Prostate gland (tissue), 2 donors: Measurements from ENCODE around the gene TRIM22. TPM values are rescaled to one million over a fixed set of nuclear protein-coding genes. Genes with fewer than 3 reads are reported as not detected.

Experiments used
- DNase-seq: peaks from one replicate; pipeline ENCODE4 v3.0.0-alpha.2; 2019; ENCODE audit warnings: low spot score
- H3K27ac ChIP-seq, 2 donors: fragments of 200-600 bp; sonication (generic); 2 replicates each; pipeline ENCODE4 v1.5.1; 2017 to 2019
- H3K27me3 ChIP-seq: fragments of 200-600 bp; sonication (generic); replicated peaks from 2 replicates; pipeline ENCODE4 v1.5.1; 2019; ENCODE audit not compliant: insufficient read depth
- H3K36me3 ChIP-seq, 2 donors: fragments of 200-600 bp; sonication (generic); 1 replicate in 1 of 2; 2 replicates in 1 of 2; pipeline versions ENCODE4 v1.5.1 to v1.8.1; 2017 to 2019
- H3K4me1 ChIP-seq: fragments of 200-600 bp; sonication (generic); replicated peaks from 2 replicates; pipeline ENCODE4 v1.5.1; 2019
- H3K4me3 ChIP-seq, 2 donors: fragments of 200-600 bp; sonication (generic); 2 replicates each; pipeline ENCODE4 v1.5.1; 2017 to 2019
- H3K9me3 ChIP-seq: fragments of 200-600 bp; sonication (generic); 2 replicates; pipeline ENCODE4 v1.5.1; 2017
- CTCF ChIP-seq, 4 experiments: fragments of 200-600 bp in 2 of 4; fragments of 450-650 bp in 2 of 4; sonication (generic) in 2 of 4; IDR thresholded peaks; 1 replicate in 3 of 4; 2 replicates in 1 of 4; pipeline ENCODE4 v1.5.1; 2016 to 2019; ENCODE audit warnings: antibody characterized with exemption in 4 of 4, mild to moderate bottlenecking in 2 of 4, moderate library complexity in 2 of 4
- POLR2A ChIP-seq: fragments of 450-650 bp; IDR thresholded peaks from one replicate; pipeline ENCODE4 v1.6.1; 2016; ENCODE audit warnings: antibody characterized with exemption, mild to moderate bottlenecking
- POLR2AphosphoS5 ChIP-seq: sonication (generic); formaldehyde crosslinking; IDR thresholded peaks from one replicate; pipeline ENCODE4 v1.6.1; 2017; ENCODE audit warnings: antibody characterized with exemption
- WGBS: methylation state at CpG from one replicate; pipeline ENCODE4 v1.1.5; 2018; 5-methylcytosine and 5-hydroxymethylcytosine counted together
- intact Hi-C: fragments of 100-400 bp; cut with DNase I; formaldehyde crosslinking; loops from one replicate; pipeline ENCODE4 v1.14.2; 2022
- total RNA-seq, 2 donors: library from RNA; depleted of rRNA; stranded (reverse); fragments of >200 nt; gene quantifications; one replicate each; pipeline ENCODE4 v1.1.0, GENCODE V29; 2016

TRIM22 gene
- total RNA-seq, 2 donors from 2014 or later, result 32.8 to 47.4 TPM

GRCh38 chr11:5695580-5695979, 6.0 kb downstream of the TRIM22 start:
- 73% methylated on average over 1 of the region's 1 CpG for WGBS
- intact Hi-C loops, result no loop called here
- TF ChIP-seq CTCF (IDR thresholded peaks at IDR 0.05) (no peak), POLR2A (no peak), POLR2AphosphoS5 (no peak)

GRCh38 chr11:5696210-5696609, 6.6 kb downstream of the TRIM22 start:
- no peak overlapping the region for H3K4me3 ChIP-seq
- no peaks in the 10 kb centered on the region for H3K36me3 ChIP-seq
- no peak overlapping the region for H3K27ac ChIP-seq
- WGBS, result 80% methylated on average over 2 of the region's 2 CpGs
- no peaks in the 10 kb centered on the region for H3K27me3 ChIP-seq
- no peaks in the 10 kb centered on the region for H3K4me1 ChIP-seq
- TF ChIP-seq POLR2AphosphoS5, result no peak
- TF ChIP-seq POLR2A, result no peak
- TF ChIP-seq CTCF (IDR thresholded peaks at IDR 0.05), result no peak
- no peaks in the 10 kb centered on the region for H3K9me3 ChIP-seq
- no peak for DNase-seq
- intact Hi-C loops, result no loop called here

More at GRCh38 chr11:5695580-5695979, 6.0 kb downstream of the TRIM22 start:
- no peak overlapping the region for H3K4me3 ChIP-seq
- no peaks in the 10 kb centered on the region for H3K27me3 ChIP-seq
- no peak overlapping the region for H3K27ac ChIP-seq
- H3K36me3 ChIP-seq, result no peaks in the 10 kb centered on the region
- no peaks in the 10 kb centered on the region for H3K9me3 ChIP-seq
- no peaks in the 10 kb centered on the region for H3K4me1 ChIP-seq
- no peak for DNase-seq

GRCh38 chr11:5698281-5698680, 8.7 kb downstream of the TRIM22 start:
- no peaks in the 10 kb centered on the region for H3K36me3 ChIP-seq
- intact Hi-C loops, result no loop called here

GRCh38 chr11:5700421-5701054, 10.9 kb downstream of the TRIM22 start:
- no peaks in the 10 kb centered on the region for H3K4me1 ChIP-seq
- TF ChIP-seq POLR2AphosphoS5 (no peak), POLR2A (no peak), CTCF (IDR thresholded peaks at IDR 0.05) (no peak)

More at GRCh38 chr11:5698281-5698680, 8.7 kb downstream of the TRIM22 start:
- no peak for DNase-seq
- Histone ChIP-seq H3K4me1 (no peaks in the 10 kb centered on the region), H3K9me3 (no peaks in the 10 kb centered on the region), H3K27me3 (no peaks in the 10 kb centered on the region), H3K27ac (no peak overlapping the region), H3K4me3 (no peak overlapping the region)
- 92% methylated on average over 7 of the region's 7 CpGs for WGBS
- TF ChIP-seq POLR2A, result no peak
- TF ChIP-seq POLR2AphosphoS5, result no peak
- no peak for TF ChIP-seq CTCF (IDR thresholded peaks at IDR 0.05)

GRCh38 chr11:5701055-5701577, 11.5 kb downstream of the TRIM22 start:
- no peak overlapping the region for H3K4me3 ChIP-seq
- TF ChIP-seq CTCF (IDR thresholded peaks at IDR 0.05), result no peak
- no peak for TF ChIP-seq POLR2AphosphoS5
- TF ChIP-seq POLR2A, result no peak
- DNase-seq, result no peak
- no peak overlapping the region for H3K27ac ChIP-seq
- intact Hi-C loops, result no loop called here
- no peaks in the 10 kb centered on the region for H3K9me3 ChIP-seq
- no peaks in the 10 kb centered on the region for H3K4me1 ChIP-seq
- H3K27me3 ChIP-seq, result no peaks in the 10 kb centered on the region
- WGBS, result 73% methylated on average over 3 of the region's 3 CpGs
- H3K36me3 ChIP-seq, result no peaks in the 10 kb centered on the region

More at GRCh38 chr11:5700421-5701054, 10.9 kb downstream of the TRIM22 start:
- Histone ChIP-seq H3K27me3 (no peaks in the 10 kb centered on the region), H3K9me3 (no peaks in the 10 kb centered on the region), H3K36me3 (no peaks in the 10 kb centered on the region), H3K27ac (no peak overlapping the region), H3K4me3 (no peak overlapping the region)
- 89% methylated on average over 10 of the region's 10 CpGs for WGBS
- intact Hi-C loops, result no loop called here
- DNase-seq, result no peak
